HS-5 (cell line): ENCODE measurements around the gene ENOPH1.

Source experiments
- DNase-seq: peaks from one replicate; pipeline ENCODE4 v3.0.0-alpha.2; 2012; ENCODE audit warnings: low read depth

ENOPH1 gene

GRCh38 chr4:82510216-82510615 lies 79.8 kb downstream of the ENOPH1 start:
- no peak for DNase-seq
